ENCODE data around the gene ATP6V1F.

Gene ATP6V1F

DNA sequence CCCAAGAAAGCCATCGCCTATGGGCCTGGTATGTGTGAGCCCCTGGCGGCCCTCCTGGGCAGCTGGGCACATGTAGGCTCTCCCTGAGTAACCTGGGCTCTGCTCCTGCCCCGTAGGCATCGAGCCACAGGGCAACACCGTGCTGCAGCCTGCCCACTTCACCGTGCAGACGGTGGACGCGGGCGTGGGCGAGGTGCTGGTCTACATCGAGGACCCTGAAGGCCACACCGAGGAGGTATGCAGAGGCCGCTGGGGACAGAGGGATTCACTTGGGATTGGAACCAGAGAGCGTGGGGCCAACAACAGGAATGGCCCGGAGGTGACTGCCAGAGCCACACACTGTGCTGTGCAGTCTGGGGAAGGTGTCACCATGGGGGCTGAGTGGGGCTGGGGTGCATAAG, 25.1 kb upstream of the ATP6V1F start:
- Histone ChIP-seq H2BK5ac (ENCODE audit: low read depth, low read length, poor library complexity) (no peak overlapping the region), H3K9ac (ENCODE audit: low read length) (no peak overlapping the region), H3K4me1 (ENCODE audit: control insufficient read depth in 1 of 2, insufficient read depth in 2 of 2, low read length in 2 of 2) (peaks cover 5 to 14% of the 10 kb centered on the region in 2 experiments), H4K91ac (ENCODE audit: low read depth, low read length) (no peak overlapping the region), H3K18ac (ENCODE audit: low read length) (no peak overlapping the region), H3K14ac (ENCODE audit: low read length) (no peak overlapping the region), H3K27ac (ENCODE audit: low read depth, low read length) (no peak overlapping the region), H3K79me1 (ENCODE audit: low read length) (peaks cover 7% of the 10 kb centered on the region), H3K4me3 (ENCODE audit: low read depth, low read length) (no peak overlapping the region), H3K4ac (ENCODE audit: low read depth, low read length) (no peak overlapping the region), H2AK5ac (ENCODE audit: low read length) (no peak overlapping the region), H3K4me2 (ENCODE audit: low read length) (no peak overlapping the region), H4K12ac (ENCODE audit: low read depth, low read length) (no peak overlapping the region), H3K23ac (ENCODE audit: low read length) (no peak overlapping the region), H3K27me3 (ENCODE audit: insufficient read depth, low read length) (no peaks in the 10 kb centered on the region), H3K36me3 (ENCODE audit: control insufficient read depth in 1 of 2, insufficient read depth in 2 of 2, low read length in 2 of 2) (peaks cover 75 to 78% of the 10 kb centered on the region in 2 experiments), H4K8ac (ENCODE audit: low read depth, low read length) (no peak overlapping the region), H3K9me3 (ENCODE audit: insufficient read depth, low read depth, low read length) (peaks cover 1% of the 10 kb centered on the region), H2AFZ (ENCODE audit: insufficient read depth, low read length, poor library complexity) (no peak overlapping the region), H2BK120ac (ENCODE audit: insufficient read depth, low read length, poor library complexity) (no peak overlapping the region), H3K79me2 (ENCODE audit: control insufficient read depth, insufficient read depth, low read length, poor library complexity) (peaks cover under 1% of the 10 kb centered on the region), H2BK12ac (ENCODE audit: low read length) (no peak overlapping the region)
- DNase-seq = no peak
- no CpG with 5 or more reads among the region's 16 CpGs for WGBS (ENCODE audit: extremely low coverage, insufficient coverage, insufficient read length)

DNA sequence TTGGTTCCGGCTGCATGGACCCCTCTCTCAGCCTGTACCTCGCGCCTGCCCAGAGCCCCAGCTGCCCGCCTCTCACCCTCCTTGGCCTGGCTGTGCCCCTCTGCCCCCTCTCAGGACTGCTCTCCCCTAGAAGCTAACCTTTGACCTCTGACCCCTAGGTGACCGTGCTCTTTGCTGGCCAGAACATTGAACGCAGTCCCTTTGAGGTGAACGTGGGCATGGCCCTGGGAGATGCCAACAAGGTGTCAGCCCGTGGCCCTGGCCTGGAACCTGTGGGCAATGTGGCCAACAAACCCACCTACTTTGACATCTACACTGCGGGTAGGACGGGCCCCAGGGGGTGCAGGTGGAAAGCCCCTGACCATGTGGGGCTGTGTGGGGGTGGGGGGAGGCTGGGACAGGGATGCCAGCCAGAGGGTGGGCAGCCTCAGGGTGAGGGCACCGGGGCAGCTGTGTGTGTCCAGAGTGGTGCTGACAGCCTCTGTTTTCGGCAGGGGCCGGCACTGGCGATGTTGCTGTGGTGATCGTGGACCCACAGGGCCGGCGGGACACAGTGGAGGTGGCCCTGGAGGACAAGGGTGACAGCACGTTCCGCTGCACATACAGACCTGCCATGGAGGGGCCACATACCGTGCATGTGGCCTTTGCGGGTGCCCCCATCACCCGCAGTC, 24.4 kb upstream of the ATP6V1F start:
- WGBS (ENCODE audit: extremely low coverage, insufficient coverage, insufficient read length) = no CpG with 5 or more reads among the region's 22 CpGs
- no peak overlapping the region for H3K4ac ChIP-seq (ENCODE audit: low read depth, low read length)

DNA sequence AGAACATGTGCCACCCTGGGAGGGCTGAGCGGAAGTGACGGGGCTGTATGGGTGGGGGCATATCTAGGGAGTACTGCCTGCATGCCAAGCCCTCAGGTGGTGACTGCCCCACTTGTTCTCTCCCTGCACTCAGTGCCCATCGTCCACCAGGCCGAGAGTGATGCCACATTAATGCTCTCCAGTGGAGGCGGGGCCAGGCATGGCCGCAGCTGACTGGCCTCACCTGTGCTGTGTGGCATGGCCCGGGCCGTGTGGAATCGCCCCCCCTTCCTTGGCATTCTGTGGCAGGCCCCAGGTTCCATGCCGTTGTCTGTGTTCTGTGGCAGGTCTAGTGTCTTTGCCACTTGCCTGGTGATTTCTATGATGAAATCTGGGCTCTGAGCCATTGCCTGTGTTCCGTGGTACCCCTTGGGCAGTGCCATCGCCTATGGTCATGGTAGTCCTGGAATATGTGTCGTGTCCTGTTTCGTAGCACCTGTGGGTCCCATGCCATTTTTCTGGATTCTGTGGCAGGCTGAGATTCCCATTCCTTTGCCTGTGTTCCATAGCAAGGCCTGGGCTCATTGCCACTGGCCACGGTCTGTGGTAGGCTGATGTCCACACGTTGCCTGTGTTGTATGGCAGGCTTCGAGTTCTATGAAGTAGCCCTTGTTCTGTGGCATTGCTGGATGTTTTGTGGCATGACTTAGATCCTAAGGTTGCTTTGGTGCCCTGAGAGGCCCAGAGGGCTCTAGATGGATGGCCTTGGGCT, 23.5 kb upstream of the ATP6V1F start:
- H2BK120ac ChIP-seq (ENCODE audit: insufficient read depth, low read length, poor library complexity) = no peak overlapping the region
- H2AK5ac ChIP-seq (ENCODE audit: low read length) = no peak overlapping the region
- H2BK5ac ChIP-seq (ENCODE audit: low read depth, low read length, poor library complexity) = no peak overlapping the region
- H3K4me2 ChIP-seq (ENCODE audit: low read length) = no peak overlapping the region
- no peaks in the 10 kb centered on the region for H3K79me1 ChIP-seq (ENCODE audit: low read length)
- H4K12ac ChIP-seq (ENCODE audit: low read depth, low read length) = no peak overlapping the region
- WGBS (ENCODE audit: extremely low coverage, insufficient coverage, insufficient read length) = no CpG with 5 or more reads among the region's 17 CpGs
- no peaks in the 10 kb centered on the region for H3K27me3 ChIP-seq (ENCODE audit: insufficient read depth, low read length)
- H4K91ac ChIP-seq (ENCODE audit: low read depth, low read length) = no peak overlapping the region
- no peaks in the 10 kb centered on the region for H3K4me1 ChIP-seq (ENCODE audit: control insufficient read depth in 1 of 2, insufficient read depth in 2 of 2, low read length in 2 of 2)
- no peak overlapping the region for H3K9ac ChIP-seq (ENCODE audit: low read length)
- H3K27ac ChIP-seq (ENCODE audit: low read depth, low read length) = no peak overlapping the region
- no peak overlapping the region for H3K4ac ChIP-seq (ENCODE audit: low read depth, low read length)
- no peak overlapping the region for H3K14ac ChIP-seq (ENCODE audit: low read length)
- peaks cover 91 to 94% of the 10 kb centered on the region in 2 experiments for H3K36me3 ChIP-seq (ENCODE audit: control insufficient read depth in 1 of 2, insufficient read depth in 2 of 2, low read length in 2 of 2)
- no peak overlapping the region for H4K8ac ChIP-seq (ENCODE audit: low read depth, low read length)
- H3K79me2 ChIP-seq (ENCODE audit: control insufficient read depth, insufficient read depth, low read length, poor library complexity) = no peaks in the 10 kb centered on the region
- H2BK12ac ChIP-seq (ENCODE audit: low read length) = no peak overlapping the region
- peaks cover 1% of the 10 kb centered on the region for H3K9me3 ChIP-seq (ENCODE audit: insufficient read depth, low read depth, low read length)
- DNase-seq = no peak
- no peak overlapping the region for H2AFZ ChIP-seq (ENCODE audit: insufficient read depth, low read length, poor library complexity)
- no peak overlapping the region for H3K23ac ChIP-seq (ENCODE audit: low read length)
- H3K4me3 ChIP-seq (ENCODE audit: low read depth, low read length) = no peak overlapping the region
- H3K18ac ChIP-seq (ENCODE audit: low read length) = no peak overlapping the region

More for the DNA sequence above, 24.4 kb upstream of the ATP6V1F start:
- no peak overlapping the region for H3K18ac ChIP-seq (ENCODE audit: low read length)
- H3K27ac ChIP-seq (ENCODE audit: low read depth, low read length) = no peak overlapping the region
- H2BK5ac ChIP-seq (ENCODE audit: low read depth, low read length, poor library complexity) = no peak overlapping the region
- no peak overlapping the region for H4K8ac ChIP-seq (ENCODE audit: low read depth, low read length)
- H2AFZ ChIP-seq (ENCODE audit: insufficient read depth, low read length, poor library complexity) = no peak overlapping the region
- no peaks in the 10 kb centered on the region for H3K79me2 ChIP-seq (ENCODE audit: control insufficient read depth, insufficient read depth, low read length, poor library complexity)
- H3K9ac ChIP-seq (ENCODE audit: low read length) = no peak overlapping the region
- no peak for DNase-seq
- no peak overlapping the region for H4K12ac ChIP-seq (ENCODE audit: low read depth, low read length)
- H3K9me3 ChIP-seq (ENCODE audit: insufficient read depth, low read depth, low read length) = peaks cover 1% of the 10 kb centered on the region
- no peak overlapping the region for H3K4me2 ChIP-seq (ENCODE audit: low read length)
- peaks cover 82 to 85% of the 10 kb centered on the region in 2 experiments for H3K36me3 ChIP-seq (ENCODE audit: control insufficient read depth in 1 of 2, insufficient read depth in 2 of 2, low read length in 2 of 2)
- no peak overlapping the region for H3K23ac ChIP-seq (ENCODE audit: low read length)
- H3K4me1 ChIP-seq (ENCODE audit: control insufficient read depth in 1 of 2, insufficient read depth in 2 of 2, low read length in 2 of 2) = peaks cover 0 to 7% of the 10 kb centered on the region in 2 experiments
- no peak overlapping the region for H2BK120ac ChIP-seq (ENCODE audit: insufficient read depth, low read length, poor library complexity)
- H3K27me3 ChIP-seq (ENCODE audit: insufficient read depth, low read length) = no peaks in the 10 kb centered on the region
- H2AK5ac ChIP-seq (ENCODE audit: low read length) = no peak overlapping the region
- no peaks in the 10 kb centered on the region for H3K79me1 ChIP-seq (ENCODE audit: low read length)
- no peak overlapping the region for H3K14ac ChIP-seq (ENCODE audit: low read length)
- no peak overlapping the region for H2BK12ac ChIP-seq (ENCODE audit: low read length)
- H3K4me3 ChIP-seq (ENCODE audit: low read depth, low read length) = no peak overlapping the region
- H4K91ac ChIP-seq (ENCODE audit: low read depth, low read length) = no peak overlapping the region

GRCh38 chr7:128839751-128840177, 22.9 kb upstream of the ATP6V1F start:
- no peak overlapping the region for H2BK5ac ChIP-seq (ENCODE audit: low read depth, low read length, poor library complexity)
- H3K27ac ChIP-seq (ENCODE audit: low read depth, low read length) = no peak overlapping the region
- no peak overlapping the region for H3K18ac ChIP-seq (ENCODE audit: low read length)
- H3K4ac ChIP-seq (ENCODE audit: low read depth, low read length) = no peak overlapping the region
- no peaks in the 10 kb centered on the region for H3K27me3 ChIP-seq (ENCODE audit: insufficient read depth, low read length)
- no peak overlapping the region for H2AFZ ChIP-seq (ENCODE audit: insufficient read depth, low read length, poor library complexity)
- H4K8ac ChIP-seq (ENCODE audit: low read depth, low read length) = no peak overlapping the region
- no peaks in the 10 kb centered on the region for H3K79me1 ChIP-seq (ENCODE audit: low read length)
- H3K4me1 ChIP-seq (ENCODE audit: control insufficient read depth in 1 of 2, insufficient read depth in 2 of 2, low read length in 2 of 2) = no peaks in the 10 kb centered on the region
- no peak overlapping the region for H2BK12ac ChIP-seq (ENCODE audit: low read length)
- H3K79me2 ChIP-seq (ENCODE audit: control insufficient read depth, insufficient read depth, low read length, poor library complexity) = no peaks in the 10 kb centered on the region
- no peak overlapping the region for H2AK5ac ChIP-seq (ENCODE audit: low read length)
- no peak for DNase-seq
- H3K4me3 ChIP-seq (ENCODE audit: low read depth, low read length) = no peak overlapping the region
- no peak overlapping the region for H4K12ac ChIP-seq (ENCODE audit: low read depth, low read length)
- H3K36me3 ChIP-seq (ENCODE audit: control insufficient read depth in 1 of 2, insufficient read depth in 2 of 2, low read length in 2 of 2) = peaks cover 97 to 98% of the 10 kb centered on the region in 2 experiments
- no peak overlapping the region for H3K9ac ChIP-seq (ENCODE audit: low read length)
- no peak overlapping the region for H2BK120ac ChIP-seq (ENCODE audit: insufficient read depth, low read length, poor library complexity)
- H4K91ac ChIP-seq (ENCODE audit: low read depth, low read length) = no peak overlapping the region
- H3K23ac ChIP-seq (ENCODE audit: low read length) = no peak overlapping the region
- WGBS (ENCODE audit: extremely low coverage, insufficient coverage, insufficient read length) = no CpG with 5 or more reads among the region's 13 CpGs
- no peak overlapping the region for H3K4me2 ChIP-seq (ENCODE audit: low read length)
- peaks cover 1% of the 10 kb centered on the region for H3K9me3 ChIP-seq (ENCODE audit: insufficient read depth, low read depth, low read length)
- no peak overlapping the region for H3K14ac ChIP-seq (ENCODE audit: low read length)
